GM19035 (cell line): ENCODE results near the gene RNF41.
A peak's percentile ranks its signal among the peaks of the same experiment; 100 is the strongest.
"Not testable (repeated sequence)": the region's sequence is repeated elsewhere in the genome, so short reads cannot be mapped to it uniquely, and the experiment has no call there.

Experiments used
- ATAC-seq: cut with Tn5 transposase; IDR thresholded peaks from one replicate; pipeline ENCODE4 v1.9.1; 2021; ENCODE audit not compliant: unreplicated experiment

Gene RNF41

GRCh38 chr12:56221757-56222530 lies at the start of gene RNF41:
RNF41 (minus strand) TSS chr12:56221922; CDS start chr12:56214047, 7,875 bp downstream.
- peak; percentile 73 for ATAC-seq

GRCh38 chr12:56271031-56271430 lies 49.3 kb upstream of the RNF41 start:
- no peak for ATAC-seq

GRCh38 chr12:56267443-56268071 lies 45.8 kb upstream of the RNF41 start:
- peak; percentile 8 for ATAC-seq

GRCh38 chr12:56266693-56267442 lies 45.1 kb upstream of the RNF41 start, which contains the start of gene COQ10A:
COQ10A (plus strand) TSS chr12:56266942; CDS start chr12:56267119, 177 bp downstream.
- peak; percentile 91 for ATAC-seq

GRCh38 chr12:56266068-56266692 lies 44.5 kb upstream of the RNF41 start:
- ATAC-seq = not testable (repeated sequence)

- ATAC-seq = not testable (repeated sequence)
These were observed 41.2 kb upstream of the RNF41 start for GRCh38 chr12:56262955-56263354.

GRCh38 chr12:56261503-56262232 lies 39.9 kb upstream of the RNF41 start:
- ATAC-seq = no peak

GRCh38 chr12:56260921-56261320 lies 39.2 kb upstream of the RNF41 start:
- ATAC-seq = no peak

- ATAC-seq = no peak
These were observed 38.7 kb upstream of the RNF41 start for GRCh38 chr12:56260380-56260779.

- peak; percentile 3 for ATAC-seq
These were observed 37.1 kb upstream of the RNF41 start for GRCh38 chr12:56258820-56259183.

- ATAC-seq = peak; percentile 92
These were observed 36.5 kb upstream of the RNF41 start, which contains the start of gene ANKRD52 for GRCh38 chr12:56258068-56258819. ANKRD52 (minus strand) TSS chr12:56258384; CDS start chr12:56258269, 115 bp downstream.

GRCh38 chr12:56257491-56258067 lies 35.9 kb upstream of the RNF41 start:
- ATAC-seq = peak; percentile 22

GRCh38 chr12:56257071-56257470 lies 35.3 kb upstream of the RNF41 start:
- no peak for ATAC-seq

GRCh38 chr12:56256326-56256960 lies 34.7 kb upstream of the RNF41 start:
- ATAC-seq = no peak

GRCh38 chr12:56255671-56256070 lies 33.9 kb upstream of the RNF41 start:
- ATAC-seq = no peak

- ATAC-seq = no peak
These were observed 31.4 kb upstream of the RNF41 start for GRCh38 chr12:56253091-56253490.

GRCh38 chr12:56252649-56253048 lies 30.9 kb upstream of the RNF41 start:
- no peak for ATAC-seq

- ATAC-seq = no peak
These were observed 27.0 kb upstream of the RNF41 start for GRCh38 chr12:56248711-56249110.

GRCh38 chr12:56247923-56248322 lies 26.2 kb upstream of the RNF41 start:
- no peak for ATAC-seq
